ENCODE data around the gene MTHFD1L. TPM values are rescaled to one million over a fixed set of nuclear protein-coding genes. Genes with fewer than 3 reads are reported as not detected.

Gene MTHFD1L
- total and polyA plus RNA-seq, 2 of the 8 experiments (the other 6 are each of a cell fraction or from before 2014, with no cell fraction given): 29.2 to 105 TPM

GRCh38 chr6:150897400-150897943 is 32.0 kb downstream of the MTHFD1L start:
- Histone ChIP-seq H3K9me3 (ENCODE audit: insufficient read depth in 2 of 2, low read depth in 1 of 2, low read length in 1 of 2) (no peaks in the 10 kb centered on the region), H3K56ac (replicated peaks; ENCODE audit: insufficient read length, low read depth, low read length) (no peak overlapping the region), H2BK120ac (replicated peaks; ENCODE audit: low read depth, low read length) (no peak overlapping the region), H2AK5ac (ENCODE audit: low read depth, low read length) (no peak overlapping the region), H3K9ac (replicated peaks in 1 of 4; ENCODE audit: extremely low read depth in 1 of 4, low read depth in 3 of 4, low read length in 3 of 4) (no peak overlapping the region), H3K4me2 (ENCODE audit: insufficient read depth in 1 of 2, low read depth in 2 of 2, low read length in 2 of 2) (no peak overlapping the region), H2AFZ (ENCODE audit: low read length) (no peak overlapping the region), H3K23me2 (ENCODE audit: low read depth, low read length) (no peaks in the 10 kb centered on the region), H4K91ac (replicated peaks; ENCODE audit: insufficient read length, low read length) (no peak overlapping the region), H4K8ac (ENCODE audit: extremely low read depth, insufficient read depth, low read length) (no peak overlapping the region), H4K20me1 (replicated peaks in 1 of 2; ENCODE audit: control insufficient read depth in 1 of 2, insufficient read depth in 2 of 2, low read length in 2 of 2) (peaks cover 0 to 3% of the 10 kb centered on the region in 2 experiments), H3K23ac (ENCODE audit: insufficient read length) (no peak overlapping the region), H2BK15ac (ENCODE audit: low read length) (no peak overlapping the region), H3K27ac (ENCODE audit: low read depth, low read length) (no peak overlapping the region), H3K4me3 (ENCODE audit: extremely low read depth in 1 of 4, insufficient read depth in 2 of 4, low read depth in 3 of 4, low read length in 4 of 4) (no peak overlapping the region), H2BK20ac (ENCODE audit: low read length) (no peak overlapping the region), H3K14ac (ENCODE audit: insufficient read length) (no peak overlapping the region), H3K79me2 (ENCODE audit: control insufficient read depth in 1 of 2, insufficient read depth in 2 of 2, low read length in 2 of 2) (0 out of 4 replicates have a peak, but pooled peaks cover 0 to 5% of the 10 kb centered on the region in 2 experiments), H3K4ac (replicated peaks; ENCODE audit: insufficient read length, low read depth, low read length) (no peak overlapping the region), H3K27me3 (replicated peaks in 1 of 4; ENCODE audit: control insufficient read depth in 3 of 4, extremely low read depth in 1 of 4, insufficient read depth in 3 of 4, low read length in 3 of 4) (no peaks in the 10 kb centered on the region), H3K4me1 (replicated peaks in 1 of 4; ENCODE audit: control insufficient read depth in 3 of 4, insufficient read depth in 4 of 4, low read length in 3 of 4) (peaks cover 0 to 3% (median 0%) of the 10 kb centered on the region in 4 experiments; a peak in 1 of 7 replicates), H2BK5ac (ENCODE audit: low read depth, low read length) (no peak overlapping the region), H2BK12ac (ENCODE audit: low read depth, low read length) (no peak overlapping the region), H3K36me3 (ENCODE audit: control insufficient read depth in 2 of 4, insufficient read depth in 4 of 4, low read length in 3 of 4) (peaks cover 0 to 28% (median 12%) of the 10 kb centered on the region in 4 experiments; a peak in 4 of 8 replicates), H3K18ac (ENCODE audit: extremely low read depth, low read length) (no peak overlapping the region), H3K79me1 (ENCODE audit: low read depth, low read length) (peaks cover 4% of the 10 kb centered on the region; the same call in 1 of the 2 replicates), H4K5ac (ENCODE audit: insufficient read length, low read depth, low read length) (no peak overlapping the region)
- CTCF ChIA-PET (ENCODE audit: partially characterized antibody): interaction anchor here (0.6 to 9.7 kb wide), 5 partner anchors 10 to 427 kb away, joined by 3 to 78 read pairs (median 4); no protein-coding TSS in a partner anchor
- POLR2A ChIA-PET (ENCODE audit: partially characterized antibody): no interaction called here
- FAIRE-seq: no peak
- 97% methylated on average over 7 of the region's 7 CpGs; no CpG with 5 or more reads in 1 of the 2 experiments for WGBS, 2 experiments (ENCODE audit: extremely low coverage in 1 of 2, insufficient coverage in 1 of 2, insufficient read length in 1 of 2, insufficient replicate concordance in 2 of 2, low coverage in 1 of 2, low lambda C conversion rate in 2 of 2, missing lambda C conversion rate in 1 of 2)
- TF ChIP-seq BRCA1 (IDR thresholded peaks at IDR 0.05; ENCODE audit: low read depth, low read length): no peak
- no peak for TF ChIP-seq KDM1A (IDR thresholded peaks at IDR 0.05; ENCODE audit: borderline replicate concordance, low read length)
- no peak for TF ChIP-seq RBBP5 (IDR thresholded peaks at IDR 0.05; ENCODE audit: borderline replicate concordance, low read depth, low read length)
- TF ChIP-seq EGR1 (IDR thresholded peaks at IDR 0.05; ENCODE audit: borderline replicate concordance, low read depth, low read length): no peak
- no peak for TF ChIP-seq NANOG (IDR thresholded peaks at IDR 0.05; ENCODE audit: insufficient read depth, low read depth, low read length, poor library complexity, severe bottlenecking)
- TF ChIP-seq GABPA (IDR thresholded peaks at IDR 0.05; ENCODE audit: borderline replicate concordance, insufficient read depth, low read length): no peak
- TF ChIP-seq SAP30 (IDR thresholded peaks at IDR 0.05; ENCODE audit: insufficient read depth, insufficient replicate concordance, low read length): no peak
- TF ChIP-seq MAX (IDR thresholded peaks at IDR 0.05): no peak
- no peak for TF ChIP-seq TCF12 (IDR thresholded peaks at IDR 0.05; ENCODE audit: low read depth, low read length)
- TF ChIP-seq KDM5A (IDR thresholded peaks at IDR 0.05; ENCODE audit: low read length): no peak
- no peak for TF ChIP-seq RAD21 (IDR thresholded peaks at IDR 0.05 in 1 of 2, conservative IDR thresholded peaks at IDR 0.05 in 1 of 2; ENCODE audit: low read depth in 2 of 2, low read length in 2 of 2)
- DNase-seq (ENCODE audit: low read depth in 1 of 2, low spot score in 2 of 2): no peak

All from H1 (cell line).